Measurements from ENCODE around the gene TRIM63. TPM values are rescaled to one million over a fixed set of nuclear protein-coding genes. Genes with fewer than 3 reads are reported as not detected.

Gene TRIM63
- total and polyA plus RNA-seq, 2 of the 8 experiments (the other 6 are each of a cell fraction or from before 2014, with no cell fraction given): not detected

GRCh38 chr1:26044971-26045721 lies 22.3 kb downstream of the TRIM63 start (continued):
- TF ChIP-seq, protein P1, sequence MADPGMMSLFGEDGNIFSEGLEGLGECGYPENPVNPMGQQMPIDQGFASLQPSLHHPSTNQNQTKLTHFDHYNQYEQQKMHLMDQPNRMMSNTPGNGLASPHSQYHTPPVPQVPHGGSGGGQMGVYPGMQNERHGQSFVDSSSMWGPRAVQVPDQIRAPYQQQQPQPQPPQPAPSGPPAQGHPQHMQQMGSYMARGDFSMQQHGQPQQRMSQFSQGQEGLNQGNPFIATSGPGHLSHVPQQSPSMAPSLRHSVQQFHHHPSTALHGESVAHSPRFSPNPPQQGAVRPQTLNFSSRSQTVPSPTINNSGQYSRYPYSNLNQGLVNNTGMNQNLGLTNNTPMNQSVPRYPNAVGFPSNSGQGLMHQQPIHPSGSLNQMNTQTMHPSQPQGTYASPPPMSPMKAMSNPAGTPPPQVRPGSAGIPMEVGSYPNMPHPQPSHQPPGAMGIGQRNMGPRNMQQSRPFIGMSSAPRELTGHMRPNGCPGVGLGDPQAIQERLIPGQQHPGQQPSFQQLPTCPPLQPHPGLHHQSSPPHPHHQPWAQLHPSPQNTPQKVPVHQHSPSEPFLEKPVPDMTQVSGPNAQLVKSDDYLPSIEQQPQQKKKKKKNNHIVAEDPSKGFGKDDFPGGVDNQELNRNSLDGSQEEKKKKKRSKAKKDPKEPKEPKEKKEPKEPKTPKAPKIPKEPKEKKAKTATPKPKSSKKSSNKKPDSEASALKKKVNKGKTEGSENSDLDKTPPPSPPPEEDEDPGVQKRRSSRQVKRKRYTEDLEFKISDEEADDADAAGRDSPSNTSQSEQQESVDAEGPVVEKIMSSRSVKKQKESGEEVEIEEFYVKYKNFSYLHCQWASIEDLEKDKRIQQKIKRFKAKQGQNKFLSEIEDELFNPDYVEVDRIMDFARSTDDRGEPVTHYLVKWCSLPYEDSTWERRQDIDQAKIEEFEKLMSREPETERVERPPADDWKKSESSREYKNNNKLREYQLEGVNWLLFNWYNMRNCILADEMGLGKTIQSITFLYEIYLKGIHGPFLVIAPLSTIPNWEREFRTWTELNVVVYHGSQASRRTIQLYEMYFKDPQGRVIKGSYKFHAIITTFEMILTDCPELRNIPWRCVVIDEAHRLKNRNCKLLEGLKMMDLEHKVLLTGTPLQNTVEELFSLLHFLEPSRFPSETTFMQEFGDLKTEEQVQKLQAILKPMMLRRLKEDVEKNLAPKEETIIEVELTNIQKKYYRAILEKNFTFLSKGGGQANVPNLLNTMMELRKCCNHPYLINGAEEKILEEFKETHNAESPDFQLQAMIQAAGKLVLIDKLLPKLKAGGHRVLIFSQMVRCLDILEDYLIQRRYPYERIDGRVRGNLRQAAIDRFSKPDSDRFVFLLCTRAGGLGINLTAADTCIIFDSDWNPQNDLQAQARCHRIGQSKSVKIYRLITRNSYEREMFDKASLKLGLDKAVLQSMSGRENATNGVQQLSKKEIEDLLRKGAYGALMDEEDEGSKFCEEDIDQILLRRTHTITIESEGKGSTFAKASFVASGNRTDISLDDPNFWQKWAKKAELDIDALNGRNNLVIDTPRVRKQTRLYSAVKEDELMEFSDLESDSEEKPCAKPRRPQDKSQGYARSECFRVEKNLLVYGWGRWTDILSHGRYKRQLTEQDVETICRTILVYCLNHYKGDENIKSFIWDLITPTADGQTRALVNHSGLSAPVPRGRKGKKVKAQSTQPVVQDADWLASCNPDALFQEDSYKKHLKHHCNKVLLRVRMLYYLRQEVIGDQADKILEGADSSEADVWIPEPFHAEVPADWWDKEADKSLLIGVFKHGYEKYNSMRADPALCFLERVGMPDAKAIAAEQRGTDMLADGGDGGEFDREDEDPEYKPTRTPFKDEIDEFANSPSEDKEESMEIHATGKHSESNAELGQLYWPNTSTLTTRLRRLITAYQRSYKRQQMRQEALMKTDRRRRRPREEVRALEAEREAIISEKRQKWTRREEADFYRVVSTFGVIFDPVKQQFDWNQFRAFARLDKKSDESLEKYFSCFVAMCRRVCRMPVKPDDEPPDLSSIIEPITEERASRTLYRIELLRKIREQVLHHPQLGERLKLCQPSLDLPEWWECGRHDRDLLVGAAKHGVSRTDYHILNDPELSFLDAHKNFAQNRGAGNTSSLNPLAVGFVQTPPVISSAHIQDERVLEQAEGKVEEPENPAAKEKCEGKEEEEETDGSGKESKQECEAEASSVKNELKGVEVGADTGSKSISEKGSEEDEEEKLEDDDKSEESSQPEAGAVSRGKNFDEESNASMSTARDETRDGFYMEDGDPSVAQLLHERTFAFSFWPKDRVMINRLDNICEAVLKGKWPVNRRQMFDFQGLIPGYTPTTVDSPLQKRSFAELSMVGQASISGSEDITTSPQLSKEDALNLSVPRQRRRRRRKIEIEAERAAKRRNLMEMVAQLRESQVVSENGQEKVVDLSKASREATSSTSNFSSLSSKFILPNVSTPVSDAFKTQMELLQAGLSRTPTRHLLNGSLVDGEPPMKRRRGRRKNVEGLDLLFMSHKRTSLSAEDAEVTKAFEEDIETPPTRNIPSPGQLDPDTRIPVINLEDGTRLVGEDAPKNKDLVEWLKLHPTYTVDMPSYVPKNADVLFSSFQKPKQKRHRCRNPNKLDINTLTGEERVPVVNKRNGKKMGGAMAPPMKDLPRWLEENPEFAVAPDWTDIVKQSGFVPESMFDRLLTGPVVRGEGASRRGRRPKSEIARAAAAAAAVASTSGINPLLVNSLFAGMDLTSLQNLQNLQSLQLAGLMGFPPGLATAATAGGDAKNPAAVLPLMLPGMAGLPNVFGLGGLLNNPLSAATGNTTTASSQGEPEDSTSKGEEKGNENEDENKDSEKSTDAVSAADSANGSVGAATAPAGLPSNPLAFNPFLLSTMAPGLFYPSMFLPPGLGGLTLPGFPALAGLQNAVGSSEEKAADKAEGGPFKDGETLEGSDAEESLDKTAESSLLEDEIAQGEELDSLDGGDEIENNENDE (IDR thresholded peaks at IDR 0.05; ENCODE audit: insufficient replicate concordance, low read length): no peak

Measured in H1 (cell line).